Natural killer cell (primary cell): Measurements from ENCODE around the gene ANTXR2. TPM values are rescaled to one million over a fixed set of nuclear protein-coding genes. Genes with fewer than 3 reads are reported as not detected.

ENCODE experiments used
- ATAC-seq, 3 donors: fragments of 150-1000 bp in 2 of 3; fragments of 200-7000 bp in 1 of 3; cut with Tn5 transposase; 1 replicate in 1 of 3; 2 replicates in 2 of 3; pipeline ENCODE4 v1.10.0; 2021; ENCODE audit warnings: mild to moderate bottlenecking in 2 of 3, moderate library complexity in 2 of 3
- DNase-seq, 2 donors: peaks; one replicate each; pipeline versions ENCODE4 v3.0.0 to v3.0.0-alpha.2; 2013 to 2021; ENCODE audit warnings: mixed read lengths in 1 of 2
- H3K27ac ChIP-seq: one replicate; pipeline ENCODE4 v1.5.1; 2013; ENCODE audit warnings: mild to moderate bottlenecking, low read length
- H3K27me3 ChIP-seq: one replicate; pipeline ENCODE4 v1.6.1; 2013; ENCODE audit warnings: low read length; ENCODE audit not compliant: control insufficient read depth, insufficient read depth
- H3K36me3 ChIP-seq: one replicate; pipeline ENCODE4 v1.6.1; 2013; ENCODE audit warnings: low read length; ENCODE audit not compliant: control insufficient read depth, insufficient read depth
- H3K4me1 ChIP-seq: one replicate; pipeline ENCODE4 v1.6.1; 2013; ENCODE audit warnings: low read length; ENCODE audit not compliant: control insufficient read depth, insufficient read depth
- H3K4me3 ChIP-seq: one replicate; pipeline ENCODE4 v1.5.1; 2013; ENCODE audit warnings: low read length
- H3K9me3 ChIP-seq: one replicate; pipeline ENCODE4 v1.6.1; 2013; ENCODE audit warnings: low read length; ENCODE audit not compliant: control insufficient read depth, insufficient read depth
- H3K27ac Mint-ChIP-seq, 2 donors: one replicate each; pipeline ENCODE4 v1.8.0; 2022; ENCODE audit warnings: mild to moderate bottlenecking in 2 of 2, mixed read lengths in 2 of 2, moderate library complexity in 1 of 2
- H3K27me3 Mint-ChIP-seq, 2 donors: one replicate each; pipeline ENCODE4 v1.8.0; 2022; ENCODE audit warnings: low read depth in 2 of 2, mixed read lengths in 2 of 2
- H3K36me3 Mint-ChIP-seq: one replicate; pipeline ENCODE4 v1.8.0; 2022; ENCODE audit warnings: mixed read lengths
- H3K4me1 Mint-ChIP-seq, 2 donors: one replicate each; pipeline ENCODE4 v1.8.0; 2022; ENCODE audit warnings: mixed read lengths in 2 of 2
- H3K4me3 Mint-ChIP-seq: one replicate; pipeline ENCODE4 v1.8.0; 2022; ENCODE audit warnings: mild to moderate bottlenecking, moderate library complexity, mixed read lengths
- H3K9me3 Mint-ChIP-seq, 2 donors: one replicate each; pipeline ENCODE4 v1.8.0; 2022; ENCODE audit warnings: mixed read lengths in 2 of 2
- WGBS: methylation state at CpG from one replicate; pipeline ENCODE4 v1.1.7; 2013; ENCODE audit warnings: missing lambda C conversion rate; ENCODE audit not compliant: insufficient coverage; 5-methylcytosine and 5-hydroxymethylcytosine counted together
- intact Hi-C: fragments of 100-400 bp; cut with micrococcal nuclease; formaldehyde crosslinking; loops from one replicate; pipeline ENCODE4 v1.14.2; 2022
- total RNA-seq, 4 donors: library from RNA; stranded (reverse); fragments of 120-200 nt in 1 of 4; gene quantifications; one replicate each; pipeline versions ENCODE4 v1.2.3 to v1.2.4, GENCODE V29; 2013 to 2022
- TF ChIP-seq, protein P1 (sequence below): fragments of 200-600 bp; IDR thresholded peaks from one replicate; pipeline ENCODE4 v1.8.0; 2022; ENCODE audit warnings: antibody characterized with exemption

Gene ANTXR2
- total RNA-seq, 3 donors from 2014 or later (not counting 1 experiment from before 2014, with no cell fraction given): 7.8 to 28.3 (median 10.0) TPM

DNA sequence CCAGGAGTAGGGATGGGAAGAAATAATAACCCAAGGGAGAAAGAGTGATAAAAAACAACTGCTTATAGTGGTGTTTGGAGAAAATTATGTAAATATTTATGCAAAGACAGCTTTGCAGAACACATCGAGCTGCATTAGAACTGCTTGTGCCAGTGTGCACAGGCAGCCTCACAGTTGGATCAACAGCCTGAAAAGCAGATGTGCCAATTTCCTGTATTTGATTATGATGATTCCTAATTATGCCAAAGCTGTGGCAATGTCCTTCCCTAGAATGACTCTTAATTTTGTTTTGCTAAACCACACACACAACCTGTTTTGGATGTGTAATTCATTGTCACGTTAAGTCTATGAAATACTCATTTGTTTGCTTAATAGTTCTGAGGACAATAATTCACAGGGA is 30.6 kb upstream of the ANTXR2 start:
- Histone ChIP-seq H3K27ac (no peak overlapping the region), H3K9me3 (no peaks in the 10 kb centered on the region), H3K4me3 (no peak overlapping the region), H3K4me1 (no peaks in the 10 kb centered on the region), H3K27me3 (peaks cover 2% of the 10 kb centered on the region), H3K36me3 (no peaks in the 10 kb centered on the region)
- Mint-ChIP-seq H3K4me3 (no peak overlapping the region), H3K4me1 (no peaks in the 10 kb centered on the region), H3K36me3 (peaks cover 13% of the 10 kb centered on the region), H3K27me3 (peaks cover 0 to 9% of the 10 kb centered on the region in 2 donors), H3K27ac (no peak overlapping the region), H3K9me3 (peaks cover 4 to 11% of the 10 kb centered on the region in 2 donors)
- no peak for DNase-seq
- 97% methylated on average over 2 of the region's 2 CpGs for WGBS
- no peak for ATAC-seq
- TF ChIP-seq, protein P1, sequence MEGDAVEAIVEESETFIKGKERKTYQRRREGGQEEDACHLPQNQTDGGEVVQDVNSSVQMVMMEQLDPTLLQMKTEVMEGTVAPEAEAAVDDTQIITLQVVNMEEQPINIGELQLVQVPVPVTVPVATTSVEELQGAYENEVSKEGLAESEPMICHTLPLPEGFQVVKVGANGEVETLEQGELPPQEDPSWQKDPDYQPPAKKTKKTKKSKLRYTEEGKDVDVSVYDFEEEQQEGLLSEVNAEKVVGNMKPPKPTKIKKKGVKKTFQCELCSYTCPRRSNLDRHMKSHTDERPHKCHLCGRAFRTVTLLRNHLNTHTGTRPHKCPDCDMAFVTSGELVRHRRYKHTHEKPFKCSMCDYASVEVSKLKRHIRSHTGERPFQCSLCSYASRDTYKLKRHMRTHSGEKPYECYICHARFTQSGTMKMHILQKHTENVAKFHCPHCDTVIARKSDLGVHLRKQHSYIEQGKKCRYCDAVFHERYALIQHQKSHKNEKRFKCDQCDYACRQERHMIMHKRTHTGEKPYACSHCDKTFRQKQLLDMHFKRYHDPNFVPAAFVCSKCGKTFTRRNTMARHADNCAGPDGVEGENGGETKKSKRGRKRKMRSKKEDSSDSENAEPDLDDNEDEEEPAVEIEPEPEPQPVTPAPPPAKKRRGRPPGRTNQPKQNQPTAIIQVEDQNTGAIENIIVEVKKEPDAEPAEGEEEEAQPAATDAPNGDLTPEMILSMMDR: no peak
- intact Hi-C loops: no loop called here

DNA sequence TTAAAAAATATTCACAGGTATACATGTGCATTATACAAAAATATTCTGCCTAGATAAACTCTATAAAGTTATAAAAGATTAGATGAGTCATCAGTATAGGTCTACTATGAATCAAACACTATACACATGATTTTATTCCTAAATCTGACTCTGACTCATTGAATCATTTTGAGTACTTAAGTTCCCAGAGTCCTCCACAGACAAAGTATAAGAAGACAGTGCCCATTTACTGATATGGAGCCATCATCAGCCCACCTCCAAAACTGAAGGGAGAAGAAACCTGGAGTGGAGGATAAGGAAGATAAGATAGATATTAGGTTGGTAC is 28.7 kb upstream of the ANTXR2 start:
- H3K27me3 ChIP-seq: peaks cover 2% of the 10 kb centered on the region
- Mint-ChIP-seq H3K4me1 (no peaks in the 10 kb centered on the region), H3K4me3 (no peak overlapping the region), H3K27ac (no peak overlapping the region), H3K9me3 (peaks cover 3 to 5% of the 10 kb centered on the region in 2 donors), H3K27me3 (peaks cover 0 to 2% of the 10 kb centered on the region in 2 donors), H3K36me3 (peaks cover 7% of the 10 kb centered on the region)
- H3K4me3 ChIP-seq: no peak overlapping the region
- intact Hi-C loops: no loop called here
- no peaks in the 10 kb centered on the region for H3K36me3 ChIP-seq
- ATAC-seq: no peak
- no peaks in the 10 kb centered on the region for H3K4me1 ChIP-seq
- H3K27ac ChIP-seq: no peak overlapping the region
- no peak for DNase-seq
- TF ChIP-seq, protein P1: no peak
- H3K9me3 ChIP-seq: no peaks in the 10 kb centered on the region

DNA sequence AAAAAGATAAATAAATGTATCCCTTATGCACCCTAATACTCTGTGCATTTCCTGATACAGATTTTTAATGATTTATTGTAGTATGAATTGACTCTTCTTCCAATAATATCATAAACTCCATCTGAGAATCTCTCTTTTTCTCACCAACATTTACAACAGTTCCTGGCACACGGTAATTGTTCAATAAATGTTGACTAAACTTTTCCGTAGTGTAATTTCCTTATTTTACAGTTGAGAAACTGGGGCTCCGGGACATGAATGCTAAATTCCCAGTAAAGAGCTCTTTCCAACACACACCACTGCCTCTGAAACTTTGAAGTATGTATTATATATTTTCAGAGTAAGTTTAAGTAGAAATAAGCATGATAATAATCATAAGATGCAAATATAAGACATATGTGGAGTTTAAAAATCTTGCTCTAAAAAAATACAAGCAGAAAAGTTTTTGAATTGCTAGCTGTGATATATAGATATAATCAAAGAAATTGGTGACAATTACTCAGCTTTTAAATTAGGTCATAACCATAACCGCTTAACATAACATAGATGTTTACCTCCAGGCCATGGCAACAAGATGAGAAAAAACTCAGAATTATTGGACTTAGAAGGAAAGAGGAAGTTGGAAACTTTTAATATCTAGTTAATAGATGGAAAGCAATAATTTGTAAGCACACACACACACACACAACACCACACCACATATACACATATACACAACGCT is 28.2 kb upstream of the ANTXR2 start:
- no peak overlapping the region for H3K27ac ChIP-seq
- intact Hi-C loops: no loop called here
- no peak overlapping the region for H3K27ac Mint-ChIP-seq
- H3K9me3 ChIP-seq: no peaks in the 10 kb centered on the region
- 88% methylated on average over 2 of the region's 5 CpGs for WGBS
- DNase-seq (no peak), ATAC-seq (no peak)
- H3K27me3 Mint-ChIP-seq: no peaks in the 10 kb centered on the region
- TF ChIP-seq, protein P1: no peak
- no peak overlapping the region for H3K4me3 Mint-ChIP-seq
- no peak overlapping the region for H3K4me3 ChIP-seq
- no peaks in the 10 kb centered on the region for H3K4me1 ChIP-seq
- no peaks in the 10 kb centered on the region for H3K9me3 Mint-ChIP-seq
- peaks cover 2% of the 10 kb centered on the region for H3K27me3 ChIP-seq
- peaks cover 2% of the 10 kb centered on the region for H3K36me3 Mint-ChIP-seq
- H3K36me3 ChIP-seq: no peaks in the 10 kb centered on the region
- no peaks in the 10 kb centered on the region for H3K4me1 Mint-ChIP-seq

DNA sequence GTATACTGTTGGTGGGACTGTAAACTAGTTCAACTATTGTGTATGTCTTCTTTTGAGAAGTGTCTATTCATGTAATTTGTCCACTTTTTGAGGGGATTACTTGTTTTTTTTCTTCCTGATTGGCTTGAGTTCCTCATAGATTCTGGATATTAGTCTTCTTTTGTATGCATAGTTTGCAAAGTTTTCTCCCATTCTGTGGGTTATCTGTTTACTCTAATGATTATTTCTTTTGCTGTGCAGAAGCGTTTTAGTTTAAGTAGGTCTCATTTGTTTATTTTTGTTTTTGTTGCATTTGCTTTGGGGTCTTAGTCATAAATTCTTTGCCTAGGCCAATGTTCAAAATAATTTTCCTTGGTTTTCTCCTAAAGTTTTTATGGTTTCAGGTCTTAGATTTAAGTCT is 26.6 kb upstream of the ANTXR2 start:
- TF ChIP-seq, protein P1: no peak
- Histone ChIP-seq H3K4me1 (no peaks in the 10 kb centered on the region), H3K27ac (no peak overlapping the region), H3K36me3 (no peaks in the 10 kb centered on the region), H3K9me3 (no peaks in the 10 kb centered on the region), H3K27me3 (peaks cover 2% of the 10 kb centered on the region), H3K4me3 (no peak overlapping the region)
- intact Hi-C loops: no loop called here
- Mint-ChIP-seq H3K36me3 (no peaks in the 10 kb centered on the region), H3K4me3 (no peak overlapping the region), H3K9me3 (no peaks in the 10 kb centered on the region), H3K4me1 (no peaks in the 10 kb centered on the region), H3K27ac (no peak overlapping the region), H3K27me3 (no peaks in the 10 kb centered on the region)
- DNase-seq (no peak), ATAC-seq (no peak)
- 100% methylated on average over 1 of the region's 1 CpG for WGBS
